OCI-LY1 (cell line): ENCODE data around the gene TTC13.

Source experiments
- H2AFZ ChIP-seq: fragments of 200-600 bp; sonication (generic), shearing (Covaris generic); 2 replicates; pipeline ENCODE4 v1.6.0; 2014; ENCODE audit warnings: antibody characterized with exemption, mild to moderate bottlenecking, low read length
- H3F3A ChIP-seq: fragments of 200-600 bp; sonication (generic), shearing (Covaris generic); 2 replicates; pipeline ENCODE4 v1.6.0; 2014; ENCODE audit warnings: mild to moderate bottlenecking, antibody characterized with exemption, low read length, moderate library complexity; ENCODE audit not compliant: insufficient read depth
- H3K27ac ChIP-seq: fragments of 200-600 bp; sonication (generic); 2 replicates; pipeline ENCODE4 v1.5.1; 2014; ENCODE audit warnings: low read length, mixed run types, mild to moderate bottlenecking, low read depth; ENCODE audit not compliant: poor library complexity, severe bottlenecking
- H3K27me3 ChIP-seq: fragments of 200-600 bp; sonication (generic); 2 replicates; pipeline ENCODE4 v1.6.0; 2014; ENCODE audit warnings: antibody characterized with exemption, mild to moderate bottlenecking, low read length, moderate library complexity; ENCODE audit not compliant: insufficient read depth
- H3K36me3 ChIP-seq: fragments of 200-600 bp; sonication (generic); 2 replicates; pipeline ENCODE4 v1.6.1; 2014; ENCODE audit warnings: mild to moderate bottlenecking, antibody characterized with exemption, low read length, moderate library complexity, mixed read lengths; ENCODE audit not compliant: insufficient read depth
- H3K4me1 ChIP-seq: fragments of 200-600 bp; sonication (generic); 2 replicates; pipeline ENCODE4 v1.5.1; 2014; ENCODE audit warnings: mild to moderate bottlenecking, low read length, moderate library complexity; ENCODE audit not compliant: insufficient read depth, severe bottlenecking
- H3K4me2 ChIP-seq: fragments of 200-600 bp; sonication (generic), shearing (Covaris generic); 2 replicates; pipeline ENCODE4 v1.6.1; 2014; ENCODE audit warnings: low read length
- H3K4me3 ChIP-seq: fragments of 200-600 bp; sonication (generic); 2 replicates; pipeline ENCODE4 v1.5.1; 2014; ENCODE audit warnings: low read length, low read depth, mild to moderate bottlenecking, mixed read lengths; ENCODE audit not compliant: poor library complexity, severe bottlenecking
- H3K79me2 ChIP-seq: fragments of 200-600 bp; shearing (Covaris generic); 2 replicates; pipeline ENCODE4 v1.6.1; 2016; ENCODE audit warnings: mixed run types, low read length, mixed read lengths; ENCODE audit not compliant: insufficient read depth
- H3K9ac ChIP-seq: fragments of 200-600 bp; sonication (generic), shearing (Covaris generic); 2 replicates; pipeline ENCODE4 v1.6.1; 2014; ENCODE audit warnings: mild to moderate bottlenecking, low read length, mixed read lengths
- H3K9me2 ChIP-seq: fragments of 200-600 bp; sonication (generic), shearing (Covaris generic); 2 replicates; pipeline ENCODE4 v1.6.1; 2014; ENCODE audit warnings: low read depth, mild to moderate bottlenecking, low read length, mixed read lengths
- H3K9me3 ChIP-seq: fragments of 200-600 bp; shearing (Covaris generic); 2 replicates; pipeline ENCODE4 v1.6.1; 2014; ENCODE audit warnings: low read length, mixed read lengths
- H4K20me1 ChIP-seq: fragments of 200-600 bp; sonication (generic), shearing (Covaris generic); 2 replicates; pipeline ENCODE4 v1.6.0; 2016; ENCODE audit warnings: mild to moderate bottlenecking, low read length; ENCODE audit not compliant: insufficient read depth
- CTCF ChIP-seq: fragments of 200-600 bp; sonication (generic), shearing (Covaris generic); IDR thresholded peaks from 2 replicates; pipeline ENCODE4 v1.5.1; 2017; ENCODE audit warnings: mild to moderate bottlenecking, antibody characterized with exemption, low read length, moderate library complexity, mixed read lengths
- EZH2 ChIP-seq: fragments of 200-600 bp; sonication (generic), shearing (Covaris generic); IDR thresholded peaks from 2 replicates; pipeline ENCODE4 v1.8.0; 2017; ENCODE audit warnings: borderline replicate concordance, mixed run types, mild to moderate bottlenecking, antibody characterized with exemption, low read length, moderate library complexity, mixed read lengths

The TTC13 gene

GRCh38 chr1:230907472-230908205, 71.0 kb downstream of the TTC13 start:
- H4K20me1 ChIP-seq = no peaks in the 10 kb centered on the region
- H3K4me2 ChIP-seq = no peak overlapping the region
- H2AFZ ChIP-seq = no peak overlapping the region
- no peak for TF ChIP-seq EZH2
- no peak for TF ChIP-seq CTCF
- no peak overlapping the region for H3K27ac ChIP-seq
- peaks cover 32% of the 10 kb centered on the region; the same call in 1 of the 2 replicates for H3K36me3 ChIP-seq
- H3K4me1 ChIP-seq = no peaks in the 10 kb centered on the region
- no peaks in the 10 kb centered on the region for H3F3A ChIP-seq
- H3K9ac ChIP-seq = no peak overlapping the region
- H3K79me2 ChIP-seq = no peaks in the 10 kb centered on the region
- H3K9me3 ChIP-seq = no peaks in the 10 kb centered on the region
- no peaks in the 10 kb centered on the region for H3K27me3 ChIP-seq
- H3K9me2 ChIP-seq = no peaks in the 10 kb centered on the region
- no peak overlapping the region for H3K4me3 ChIP-seq

- TF ChIP-seq EZH2 = no peak
- Histone ChIP-seq H3K9ac (no peak overlapping the region), H2AFZ (no peak overlapping the region)
These were observed 72.4 kb downstream of the TTC13 start for GRCh38 chr1:230906226-230906625.

GRCh38 chr1:230905733-230906132, 72.9 kb downstream of the TTC13 start:
- Histone ChIP-seq H3K4me3 (no peak overlapping the region), H3K27me3 (no peaks in the 10 kb centered on the region), H3K79me2 (no peaks in the 10 kb centered on the region), H3K4me2 (no peak overlapping the region), H3K27ac (no peak overlapping the region), H3K9me3 (no peaks in the 10 kb centered on the region), H3F3A (no peaks in the 10 kb centered on the region), H4K20me1 (no peaks in the 10 kb centered on the region), H3K9ac (no peak overlapping the region), H2AFZ (no peak overlapping the region), H3K9me2 (no peaks in the 10 kb centered on the region), H3K36me3 (peaks cover 25% of the 10 kb centered on the region; the same call in 1 of the 2 replicates), H3K4me1 (no peaks in the 10 kb centered on the region)
- no peak for TF ChIP-seq EZH2

More at GRCh38 chr1:230906226-230906625, 72.4 kb downstream of the TTC13 start:
- Histone ChIP-seq H4K20me1 (no peaks in the 10 kb centered on the region), H3F3A (no peaks in the 10 kb centered on the region), H3K4me3 (no peak overlapping the region), H3K79me2 (no peaks in the 10 kb centered on the region), H3K9me2 (no peaks in the 10 kb centered on the region), H3K27ac (no peak overlapping the region), H3K4me1 (no peaks in the 10 kb centered on the region), H3K9me3 (no peaks in the 10 kb centered on the region), H3K4me2 (no peak overlapping the region), H3K27me3 (no peaks in the 10 kb centered on the region), H3K36me3 (peaks cover 30% of the 10 kb centered on the region; the same call in 1 of the 2 replicates)

- no peak overlapping the region for H3K27ac ChIP-seq
- H3K4me1 ChIP-seq = no peaks in the 10 kb centered on the region
- H2AFZ ChIP-seq = no peak overlapping the region
- no peaks in the 10 kb centered on the region for H3F3A ChIP-seq
- H3K4me2 ChIP-seq = no peak overlapping the region
- H3K79me2 ChIP-seq = no peaks in the 10 kb centered on the region
- H3K27me3 ChIP-seq = no peaks in the 10 kb centered on the region
- no peak overlapping the region for H3K9ac ChIP-seq
- H3K4me3 ChIP-seq = no peak overlapping the region
- TF ChIP-seq EZH2 (no peak), CTCF (no peak)
- H3K9me2 ChIP-seq = no peaks in the 10 kb centered on the region
- no peaks in the 10 kb centered on the region for H3K9me3 ChIP-seq
- no peaks in the 10 kb centered on the region for H4K20me1 ChIP-seq
- peaks cover 4% of the 10 kb centered on the region; the same call in 1 of the 2 replicates for H3K36me3 ChIP-seq
These were observed 76.2 kb downstream of the TTC13 start for GRCh38 chr1:230902349-230902923.
